Peyer's patch (tissue), 4 donors: ENCODE data around the gene UBAC2. TPM values are rescaled to one million over a fixed set of nuclear protein-coding genes. Genes with fewer than 3 reads are reported as not detected.

Source experiments
- DNase-seq, 3 donors: peaks; one replicate each; pipeline ENCODE4 v3.0.0-alpha.2; 2017 to 2019
- H3K27ac ChIP-seq, 4 donors: fragments of 200-600 bp; sonication (generic); one replicate each; pipeline ENCODE4 v1.5.1; 2016 to 2019
- H3K27me3 ChIP-seq, 2 donors: fragments of 200-600 bp; sonication (generic); one replicate each; pipeline ENCODE4 v1.5.1; 2019
- H3K36me3 ChIP-seq, 3 donors: fragments of 200-600 bp; sonication (generic); one replicate each; pipeline ENCODE4 v1.5.1; 2016 to 2019
- H3K4me1 ChIP-seq, 4 donors: fragments of 200-600 bp; sonication (generic); one replicate each; pipeline ENCODE4 v1.5.1; 2016 to 2019
- H3K4me3 ChIP-seq, 4 donors: fragments of 200-600 bp; sonication (generic); 1 replicate in 3 of 4; 2 replicates in 1 of 4; pipeline ENCODE4 v1.5.1; 2016 to 2019; ENCODE audit warnings: mild to moderate bottlenecking in 1 of 4
- H3K9me3 ChIP-seq, 4 donors: fragments of 200-600 bp; sonication (generic); one replicate each; pipeline ENCODE4 v1.5.1; 2016 to 2019; ENCODE audit warnings: mild to moderate bottlenecking in 1 of 4
- CTCF ChIP-seq, 6 experiments: fragments of 450-650 bp in 4 of 6; fragments of 200-600 bp in 2 of 6; sonication (generic) in 1 of 6; IDR thresholded peaks; one replicate each; pipeline ENCODE4 v1.5.1; 2017 to 2019; ENCODE audit warnings: antibody characterized with exemption in 6 of 6, mild to moderate bottlenecking in 3 of 6, moderate library complexity in 1 of 6
- POLR2A ChIP-seq, 2 donors: fragments of 450-650 bp; IDR thresholded peaks; one replicate each; pipeline ENCODE4 v1.5.1; 2017; ENCODE audit warnings: antibody characterized with exemption in 2 of 2, mild to moderate bottlenecking in 2 of 2, moderate library complexity in 2 of 2
- total RNA-seq, 4 donors: library from RNA; depleted of rRNA; stranded (reverse); fragments of >200 nt; gene quantifications; one replicate each; pipeline ENCODE4 v1.1.0, GENCODE V29; 2016

The UBAC2 gene
- total RNA-seq, 4 donors from 2014 or later: 38.8 to 67.8 (median 63.4) TPM

- Histone ChIP-seq H3K27me3 (no peaks in the 10 kb centered on the region), H3K4me1 (peaks cover 0 to 27% (median 3%) of the 10 kb centered on the region in 4 donors), H3K36me3 (peaks cover 0 to 4% (median 0%) of the 10 kb centered on the region in 3 donors), H3K27ac (no peak overlapping the region), H3K9me3 (no peaks in the 10 kb centered on the region), H3K4me3 (no peak overlapping the region)
- DNase-seq: no peak
- no peak for TF ChIP-seq CTCF (IDR thresholded peaks at IDR 0.05)
- TF ChIP-seq POLR2A (IDR thresholded peaks at IDR 0.05): no peak
These were observed 5.1 kb downstream of the UBAC2 start for GRCh38 chr13:99205621-99206220.

GRCh38 chr13:99206226-99206625 lies 5.6 kb downstream of the UBAC2 start:
- DNase-seq: no peak

GRCh38 chr13:99206873-99207272 lies 6.2 kb downstream of the UBAC2 start:
- TF ChIP-seq CTCF (IDR thresholded peaks at IDR 0.05) (no peak), POLR2A (IDR thresholded peaks at IDR 0.05) (no peak)
- DNase-seq: no peak

More at GRCh38 chr13:99206226-99206625, 5.6 kb downstream of the UBAC2 start:
- H3K36me3 ChIP-seq: peaks cover 0 to 4% (median 0%) of the 10 kb centered on the region in 3 donors
- H3K4me1 ChIP-seq: peaks cover 0 to 27% (median 3%) of the 10 kb centered on the region in 4 donors
- no peaks in the 10 kb centered on the region for H3K9me3 ChIP-seq
- no peak overlapping the region for H3K27ac ChIP-seq
- TF ChIP-seq CTCF (IDR thresholded peaks at IDR 0.05) (no peak), POLR2A (IDR thresholded peaks at IDR 0.05) (no peak)
- no peak overlapping the region for H3K4me3 ChIP-seq
- H3K27me3 ChIP-seq: no peaks in the 10 kb centered on the region

GRCh38 chr13:99207511-99207910 lies 6.9 kb downstream of the UBAC2 start:
- Histone ChIP-seq H3K4me3 (no peak overlapping the region), H3K9me3 (no peaks in the 10 kb centered on the region), H3K27ac (no peak overlapping the region), H3K4me1 (peaks cover 0 to 21% (median 3%) of the 10 kb centered on the region in 4 donors), H3K27me3 (no peaks in the 10 kb centered on the region), H3K36me3 (peaks cover 0 to 4% (median 0%) of the 10 kb centered on the region in 3 donors)
- DNase-seq: no peak
- TF ChIP-seq CTCF (IDR thresholded peaks at IDR 0.05) (no peak), POLR2A (IDR thresholded peaks at IDR 0.05) (no peak)

More at GRCh38 chr13:99206873-99207272, 6.2 kb downstream of the UBAC2 start:
- no peak overlapping the region for H3K27ac ChIP-seq
- H3K36me3 ChIP-seq: peaks cover 0 to 4% (median 0%) of the 10 kb centered on the region in 3 donors
- no peak overlapping the region for H3K4me3 ChIP-seq
- peaks cover 0 to 27% (median 3%) of the 10 kb centered on the region in 4 donors for H3K4me1 ChIP-seq
- H3K27me3 ChIP-seq: no peaks in the 10 kb centered on the region
- H3K9me3 ChIP-seq: no peaks in the 10 kb centered on the region

GRCh38 chr13:99208185-99208584 lies 7.5 kb downstream of the UBAC2 start:
- peaks cover 0 to 4% (median 0%) of the 10 kb centered on the region in 3 donors for H3K36me3 ChIP-seq
- no peaks in the 10 kb centered on the region for H3K27me3 ChIP-seq
- DNase-seq: no peak
- no peak overlapping the region for H3K27ac ChIP-seq
- peaks cover 0 to 14% (median 2%) of the 10 kb centered on the region in 4 donors for H3K4me1 ChIP-seq
- no peak for TF ChIP-seq POLR2A (IDR thresholded peaks at IDR 0.05)
- no peak for TF ChIP-seq CTCF (IDR thresholded peaks at IDR 0.05)
- H3K9me3 ChIP-seq: no peaks in the 10 kb centered on the region
- no peak overlapping the region for H3K4me3 ChIP-seq
